NOMO-1 treated with dmso at 0.1 percent for 144 hours (cell line): ENCODE results near the gene TRIP10.
"Not testable (repeated sequence)": the region's sequence is repeated elsewhere in the genome, so short reads cannot be mapped to it uniquely, and the experiment has no call there.

Source experiments
- DNase-seq: peaks from one replicate; lab custom pipeline; 2025; ENCODE audit not compliant: unreplicated experiment; lab: John Stamatoyannopoulos, UW

Gene TRIP10

DNA sequence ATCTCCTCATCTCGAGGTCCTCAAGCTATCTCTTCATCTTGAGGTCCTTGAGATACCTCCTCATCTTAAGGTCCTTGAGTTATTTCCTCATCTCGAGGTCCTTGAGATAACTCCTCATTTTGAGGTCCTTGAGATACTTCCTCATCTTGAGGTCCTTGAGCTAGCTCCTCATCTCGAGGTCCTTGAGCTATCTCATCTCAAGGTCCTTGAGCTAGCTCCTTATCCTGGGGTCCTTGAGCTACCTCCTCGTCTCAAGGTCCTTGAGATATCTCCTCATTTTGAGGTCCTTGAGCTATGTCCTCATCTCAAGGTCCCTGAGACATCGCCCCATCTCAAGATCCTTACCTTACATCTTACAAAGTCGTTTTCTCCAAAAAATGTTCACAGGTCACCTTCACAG, 51.8 kb downstream of the TRIP10 start:
- no peak for DNase-seq

DNA sequence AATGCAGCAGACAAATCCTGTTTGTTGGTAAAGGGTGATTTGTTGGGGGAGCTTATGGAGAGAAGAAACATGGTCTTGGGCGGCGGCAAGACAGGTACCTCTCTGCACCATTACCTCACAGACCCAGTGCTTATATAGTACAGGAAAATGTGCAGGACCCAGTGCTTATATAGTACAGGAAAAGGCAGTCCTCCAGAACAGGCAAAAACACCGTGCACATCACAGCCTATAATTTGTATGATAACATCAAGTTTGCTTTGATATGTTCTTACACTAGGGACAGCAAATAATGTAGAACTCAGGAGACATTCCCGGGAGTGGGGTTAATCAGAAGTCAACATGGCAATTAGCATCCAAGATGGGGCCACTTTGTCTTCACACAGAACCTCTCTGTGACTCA, 53.9 kb downstream of the TRIP10 start:
- DNase-seq: no peak

DNA sequence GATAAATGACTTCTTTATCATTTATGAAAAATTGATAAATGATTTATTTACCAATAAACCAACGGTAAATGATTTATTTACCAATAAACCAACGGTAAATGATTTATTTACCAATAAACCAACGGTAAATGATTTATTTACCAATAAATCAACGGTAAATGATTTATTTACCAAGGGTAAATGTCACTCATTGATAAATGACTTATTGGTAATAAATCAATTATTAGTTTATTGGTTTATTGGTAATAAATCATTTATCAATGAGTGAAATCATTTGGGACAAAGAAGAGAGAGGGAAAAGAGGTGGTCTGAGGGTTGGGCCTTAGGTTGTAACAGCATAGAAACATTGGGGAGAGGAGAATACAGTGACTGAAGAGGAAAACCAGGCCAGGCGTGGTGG, 54.5 kb downstream of the TRIP10 start:
- DNase-seq: no peak

DNA sequence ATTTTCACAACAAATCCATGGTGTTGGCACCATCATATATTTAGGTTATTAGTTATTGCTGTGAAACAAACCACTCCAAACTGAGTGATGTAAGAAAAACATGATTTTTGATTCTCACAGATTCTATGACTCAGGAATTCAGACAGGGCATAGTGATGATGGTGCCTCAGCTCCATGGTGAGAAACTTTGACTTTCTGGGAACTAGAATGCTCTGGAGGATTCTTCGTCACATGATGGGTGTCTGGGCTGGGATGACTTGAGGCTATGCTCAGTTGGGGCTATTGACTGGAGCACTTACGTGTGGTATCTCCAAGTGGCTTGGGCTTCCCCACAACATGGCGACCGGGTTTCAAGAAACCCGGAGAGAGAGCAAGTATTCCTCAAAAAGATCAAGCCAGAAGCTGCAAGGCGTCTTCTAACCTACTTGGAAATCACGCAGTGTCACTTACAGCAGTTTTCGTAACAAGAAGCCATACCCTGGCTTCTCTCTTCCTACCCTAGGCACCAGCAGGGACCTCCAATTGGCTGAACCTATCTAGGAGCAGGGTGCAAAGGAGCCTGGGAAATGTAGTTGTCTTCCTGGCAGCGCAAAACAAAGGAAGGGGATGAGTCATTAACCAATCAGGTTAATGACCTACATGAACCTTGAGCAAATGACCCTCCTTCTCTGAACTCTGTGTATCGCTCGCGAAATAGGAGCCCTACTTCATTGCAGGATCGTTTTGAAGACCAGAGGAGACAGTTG, 55.4 kb downstream of the TRIP10 start:
- DNase-seq: no peak

DNA sequence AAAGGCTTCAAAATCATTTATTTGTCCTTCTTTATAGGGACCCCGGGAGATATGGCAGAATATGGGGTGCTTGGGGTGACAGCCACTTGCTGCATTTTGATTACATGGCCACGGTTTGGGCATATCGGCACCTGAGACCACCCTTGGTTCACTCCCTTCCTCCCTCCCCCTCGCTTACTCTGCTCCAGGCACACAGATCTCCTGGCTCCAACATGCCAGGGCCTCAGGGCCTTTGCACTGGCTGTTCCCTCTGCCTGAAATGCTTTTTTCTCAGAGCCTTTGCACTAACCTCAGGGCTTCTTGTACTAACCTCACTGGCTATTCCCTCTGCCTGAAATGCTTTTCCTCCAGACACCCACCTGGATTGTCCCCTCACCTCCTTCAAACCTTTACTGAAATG, 56.8 kb downstream of the TRIP10 start:
- no peak for DNase-seq

DNA sequence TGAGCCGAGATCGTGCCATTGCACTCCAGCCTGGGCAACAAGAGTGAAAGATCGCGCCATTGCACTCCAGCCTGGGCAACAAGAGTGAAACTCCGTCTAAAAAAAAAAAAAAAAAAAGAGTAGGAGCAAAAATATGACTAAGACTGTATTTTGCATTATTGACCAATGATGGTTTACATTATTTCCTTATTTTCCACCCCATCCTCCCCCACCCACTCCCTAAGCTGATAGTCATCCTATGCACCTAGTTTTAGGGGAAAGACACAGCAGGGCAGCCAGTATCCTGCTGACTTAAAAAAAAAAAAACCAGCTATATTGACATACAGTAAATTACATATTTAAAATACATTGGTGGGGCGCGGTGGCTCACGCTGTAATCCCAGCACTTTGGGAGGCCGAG, 58.2 kb downstream of the TRIP10 start:
- DNase-seq: no peak

DNA sequence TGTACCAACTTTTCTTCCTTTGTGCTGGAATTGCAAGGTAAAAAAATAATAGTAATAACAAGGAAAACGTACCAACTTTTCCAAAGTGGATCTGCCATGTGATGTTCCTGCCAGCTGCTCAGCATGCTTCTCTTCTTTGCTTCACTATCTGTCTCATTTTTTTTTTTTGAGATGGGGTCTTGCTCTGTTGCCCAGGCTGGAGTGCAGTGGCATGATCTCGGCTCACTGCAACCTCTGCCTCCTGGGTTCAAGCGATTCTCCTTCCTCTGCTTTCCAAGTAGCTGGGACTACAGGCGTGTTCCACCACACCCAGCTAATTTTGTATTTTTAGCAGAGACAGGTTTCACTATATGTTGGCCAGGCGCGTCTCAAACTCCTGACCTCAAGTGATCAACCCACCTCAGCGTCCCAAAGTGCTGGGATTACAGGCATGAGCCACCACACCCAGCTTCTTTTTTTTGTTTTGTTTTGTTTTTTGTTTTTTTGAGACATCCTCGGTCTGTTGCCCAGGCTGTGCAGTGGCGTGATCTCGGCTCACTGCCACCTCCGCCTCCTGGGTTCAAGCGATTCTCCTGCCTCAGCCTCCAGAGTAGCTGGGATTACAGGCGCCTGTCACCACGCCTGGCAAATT, 60.8 kb downstream of the TRIP10 start:
- DNase-seq: not testable (repeated sequence)

DNA sequence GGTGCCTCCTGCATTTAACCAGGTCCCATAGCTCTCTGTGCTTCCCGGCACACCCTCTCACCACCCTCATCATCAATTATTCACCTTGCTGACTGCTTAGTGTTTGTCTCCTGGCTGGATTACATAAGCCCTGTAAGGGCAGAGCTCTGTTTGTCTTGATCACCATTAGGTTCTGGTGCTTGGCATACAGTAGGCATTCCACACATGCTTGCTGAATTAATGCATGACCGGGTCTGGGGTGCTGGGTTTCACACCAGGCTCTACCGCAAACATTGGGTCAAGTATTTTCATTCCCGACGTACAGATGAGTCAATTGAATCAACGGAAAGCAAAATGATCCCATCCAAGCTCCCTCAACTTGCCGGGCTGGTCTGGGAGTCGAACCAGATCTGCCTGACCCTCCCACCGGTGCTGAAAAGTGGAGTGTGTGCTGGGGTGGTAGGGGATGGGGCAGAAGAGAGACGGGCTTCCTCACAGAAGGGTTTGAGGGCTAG, 61.6 kb downstream of the TRIP10 start:
- no peak for DNase-seq
